ENCODE data around the gene IDI2. TPM values are rescaled to one million over a fixed set of nuclear protein-coding genes. Genes with fewer than 3 reads are reported as not detected.

The IDI2 gene
- polyA plus RNA-seq, 2 of the 4 experiments (the other 2 are of a cell fraction): not detected

DNA sequence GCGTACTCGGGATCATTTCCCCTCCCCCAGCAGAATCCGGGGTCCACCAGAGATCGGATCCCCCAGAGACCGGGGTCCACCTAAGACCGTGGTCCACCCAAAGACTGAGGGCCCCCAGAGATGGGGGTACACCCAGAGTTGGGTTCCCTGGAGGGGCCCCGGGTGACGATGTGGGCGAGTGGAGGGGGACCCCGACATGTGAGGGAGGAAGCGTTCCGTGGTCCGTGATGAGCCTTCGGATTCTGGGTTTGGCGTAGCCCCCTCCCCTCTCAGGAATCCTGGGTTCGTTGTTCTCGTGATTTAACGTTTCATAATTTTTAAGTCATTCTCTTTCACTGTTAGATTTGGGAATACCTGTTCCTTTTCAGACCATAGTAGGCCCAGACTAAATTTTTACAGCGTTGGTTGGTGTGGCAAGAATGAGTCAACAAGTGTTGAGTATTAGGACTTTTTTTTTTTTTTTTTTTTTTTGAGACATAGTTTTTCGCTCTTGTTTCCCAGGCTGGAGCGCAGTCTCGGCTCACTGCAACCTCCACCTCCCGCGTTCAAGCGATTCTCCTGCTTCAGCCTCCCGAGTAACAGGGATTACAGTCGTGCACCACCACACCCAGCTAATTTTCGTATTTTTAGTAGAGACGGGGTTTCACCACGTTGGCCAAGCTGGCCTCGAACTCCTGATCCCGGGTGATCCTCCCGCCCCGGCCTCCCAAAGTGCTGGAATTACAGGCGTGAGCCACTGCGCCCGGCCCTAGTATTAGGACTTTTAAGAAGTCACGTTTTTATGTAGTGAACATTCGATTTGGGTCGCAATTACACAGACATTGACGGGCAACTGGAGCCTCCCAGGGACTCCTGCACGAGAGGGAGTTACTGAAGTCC is 36.8 kb downstream of the IDI2 start:
- TF ChIP-seq, protein P1, sequence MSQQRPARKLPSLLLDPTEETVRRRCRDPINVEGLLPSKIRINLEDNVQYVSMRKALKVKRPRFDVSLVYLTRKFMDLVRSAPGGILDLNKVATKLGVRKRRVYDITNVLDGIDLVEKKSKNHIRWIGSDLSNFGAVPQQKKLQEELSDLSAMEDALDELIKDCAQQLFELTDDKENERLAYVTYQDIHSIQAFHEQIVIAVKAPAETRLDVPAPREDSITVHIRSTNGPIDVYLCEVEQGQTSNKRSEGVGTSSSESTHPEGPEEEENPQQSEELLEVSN (IDR thresholded peaks at IDR 0.05; ENCODE audit: borderline replicate concordance, low read depth): no peak
- TF ChIP-seq TFCP2L1 (CRISPR knock-in tag; IDR thresholded peaks at IDR 0.05): no peak
- TF ChIP-seq ESRRA (IDR thresholded peaks at IDR 0.05; ENCODE audit: borderline replicate concordance, low read length): no peak
- no peak for TF ChIP-seq MYC (IDR thresholded peaks at IDR 0.05; ENCODE audit: borderline replicate concordance, low read length)
- TF ChIP-seq, protein P2, sequence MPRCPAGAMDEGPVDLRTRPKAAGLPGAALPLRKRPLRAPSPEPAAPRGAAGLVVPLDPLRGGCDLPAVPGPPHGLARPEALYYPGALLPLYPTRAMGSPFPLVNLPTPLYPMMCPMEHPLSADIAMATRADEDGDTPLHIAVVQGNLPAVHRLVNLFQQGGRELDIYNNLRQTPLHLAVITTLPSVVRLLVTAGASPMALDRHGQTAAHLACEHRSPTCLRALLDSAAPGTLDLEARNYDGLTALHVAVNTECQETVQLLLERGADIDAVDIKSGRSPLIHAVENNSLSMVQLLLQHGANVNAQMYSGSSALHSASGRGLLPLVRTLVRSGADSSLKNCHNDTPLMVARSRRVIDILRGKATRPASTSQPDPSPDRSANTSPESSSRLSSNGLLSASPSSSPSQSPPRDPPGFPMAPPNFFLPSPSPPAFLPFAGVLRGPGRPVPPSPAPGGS (IDR thresholded peaks at IDR 0.05): 0 out of 3 replicates have a peak, but pooled peaks have one; percentile 1
- TF ChIP-seq GATA3 (IDR thresholded peaks at IDR 0.05; ENCODE audit: borderline replicate concordance): no peak
- TF ChIP-seq HDAC2 (IDR thresholded peaks at IDR 0.05): no peak
- TF ChIP-seq NFE2L2 (conservative IDR thresholded peaks at IDR 0.05; ENCODE audit: low read length): no peak
- TF ChIP-seq, protein P3, sequence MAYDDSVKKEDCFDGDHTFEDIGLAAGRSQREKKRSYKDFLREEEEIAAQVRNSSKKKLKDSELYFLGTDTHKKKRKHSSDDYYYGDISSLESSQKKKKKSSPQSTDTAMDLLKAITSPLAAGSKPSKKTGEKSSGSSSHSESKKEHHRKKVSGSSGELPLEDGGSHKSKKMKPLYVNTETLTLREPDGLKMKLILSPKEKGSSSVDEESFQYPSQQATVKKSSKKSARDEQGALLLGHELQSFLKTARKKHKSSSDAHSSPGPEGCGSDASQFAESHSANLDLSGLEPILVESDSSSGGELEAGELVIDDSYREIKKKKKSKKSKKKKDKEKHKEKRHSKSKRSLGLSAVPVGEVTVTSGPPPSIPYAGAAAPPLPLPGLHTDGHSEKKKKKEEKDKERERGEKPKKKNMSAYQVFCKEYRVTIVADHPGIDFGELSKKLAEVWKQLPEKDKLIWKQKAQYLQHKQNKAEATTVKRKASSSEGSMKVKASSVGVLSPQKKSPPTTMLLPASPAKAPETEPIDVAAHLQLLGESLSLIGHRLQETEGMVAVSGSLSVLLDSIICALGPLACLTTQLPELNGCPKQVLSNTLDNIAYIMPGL (CRISPR knock-in tag; IDR thresholded peaks at IDR 0.05; ENCODE audit: borderline replicate concordance): 0 out of 2 replicates have a peak, but pooled peaks have one; percentile 16
- TF ChIP-seq TP53 (CRISPR knock-in tag; IDR thresholded peaks at IDR 0.05): peak; percentile 73; the same call in 1 of the 2 replicates
- TF ChIP-seq POLR2A (IDR thresholded peaks at IDR 0.05; ENCODE audit: low read length): no peak
- TF ChIP-seq HOXB13 (CRISPR knock-in tag; IDR thresholded peaks at IDR 0.05; ENCODE audit: low read depth): no peak
- TF ChIP-seq NR3C1 (IDR thresholded peaks at IDR 0.05): no peak
- TF ChIP-seq SREBF2 (IDR thresholded peaks at IDR 0.05): no peak
- no peak for TF ChIP-seq EHF (CRISPR knock-in tag; IDR thresholded peaks at IDR 0.05)
- TF ChIP-seq CEBPB (IDR thresholded peaks at IDR 0.05): no peak
- TF ChIP-seq NPAS2 (CRISPR knock-in tag; IDR thresholded peaks at IDR 0.05; ENCODE audit: borderline replicate concordance): no peak
- 0 out of 5 replicates have a peak, but pooled peaks of 1 of the 2 experiments have one; percentile 6 for TF ChIP-seq JUN (IDR thresholded peaks at IDR 0.05)
- TF ChIP-seq MAFK (IDR thresholded peaks at IDR 0.05; ENCODE audit: partially characterized antibody): no peak
- TF ChIP-seq, protein P4, sequence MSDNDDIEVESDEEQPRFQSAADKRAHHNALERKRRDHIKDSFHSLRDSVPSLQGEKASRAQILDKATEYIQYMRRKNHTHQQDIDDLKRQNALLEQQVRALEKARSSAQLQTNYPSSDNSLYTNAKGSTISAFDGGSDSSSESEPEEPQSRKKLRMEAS (IDR thresholded peaks at IDR 0.05): 0 out of 2 replicates have a peak, but pooled peaks have one; percentile 6

DNA sequence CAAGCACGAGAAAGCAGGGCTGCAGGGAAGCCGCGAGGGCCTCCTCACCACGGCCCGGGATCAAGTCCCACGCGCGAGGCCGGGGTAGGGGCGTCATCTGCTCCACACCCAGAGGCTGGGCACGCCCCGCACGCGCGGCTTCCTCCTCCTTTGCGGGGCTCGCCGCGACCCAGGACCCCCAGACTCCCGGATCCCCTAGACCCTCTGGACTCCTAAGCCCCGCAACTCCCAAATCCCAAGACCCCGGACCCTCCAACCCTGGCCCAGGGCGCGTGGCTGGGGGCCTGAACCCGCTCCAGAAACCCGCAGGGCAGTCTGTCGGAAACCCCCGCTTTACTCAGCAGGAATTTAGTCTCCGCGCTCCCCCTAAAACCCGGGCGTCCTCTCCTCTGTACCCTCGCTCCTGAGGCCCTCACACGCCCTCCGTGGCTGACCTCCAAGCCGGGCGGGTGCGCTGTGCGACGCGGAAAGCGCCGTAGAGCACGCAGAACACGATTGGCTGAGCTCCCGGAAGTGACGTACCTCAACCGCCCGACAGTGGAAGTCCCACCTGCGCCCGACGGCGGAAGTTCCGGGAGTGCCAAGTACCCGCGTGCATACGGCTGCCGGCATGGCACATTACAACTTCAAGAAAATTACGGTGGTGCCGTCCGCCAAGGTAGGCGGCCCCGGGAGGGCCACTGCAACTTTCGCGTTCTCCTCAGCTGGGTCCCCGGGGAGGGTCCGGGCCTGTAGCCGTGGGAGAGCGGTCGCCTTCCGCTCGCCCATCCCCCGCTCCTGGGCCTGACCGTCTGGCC is 37.6 kb downstream of the IDI2 start, which contains the start of gene GTPBP4:
Gene GTPBP4 (plus strand): TSS at position 565 of the 797 bp plus-strand sequence. CDS start 46 bp downstream, at position 611.
- no peak for FAIRE-seq
- ATAC-seq: peak; percentile 97 to 98
- H3K27ac ChIP-seq: peak within 1 kb of the TSS; percentile 93 to 94
- TF ChIP-seq, protein P5, sequence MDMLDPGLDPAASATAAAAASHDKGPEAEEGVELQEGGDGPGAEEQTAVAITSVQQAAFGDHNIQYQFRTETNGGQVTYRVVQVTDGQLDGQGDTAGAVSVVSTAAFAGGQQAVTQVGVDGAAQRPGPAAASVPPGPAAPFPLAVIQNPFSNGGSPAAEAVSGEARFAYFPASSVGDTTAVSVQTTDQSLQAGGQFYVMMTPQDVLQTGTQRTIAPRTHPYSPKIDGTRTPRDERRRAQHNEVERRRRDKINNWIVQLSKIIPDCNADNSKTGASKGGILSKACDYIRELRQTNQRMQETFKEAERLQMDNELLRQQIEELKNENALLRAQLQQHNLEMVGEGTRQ (IDR thresholded peaks at IDR 0.05): no peak
- TF ChIP-seq, protein P6, sequence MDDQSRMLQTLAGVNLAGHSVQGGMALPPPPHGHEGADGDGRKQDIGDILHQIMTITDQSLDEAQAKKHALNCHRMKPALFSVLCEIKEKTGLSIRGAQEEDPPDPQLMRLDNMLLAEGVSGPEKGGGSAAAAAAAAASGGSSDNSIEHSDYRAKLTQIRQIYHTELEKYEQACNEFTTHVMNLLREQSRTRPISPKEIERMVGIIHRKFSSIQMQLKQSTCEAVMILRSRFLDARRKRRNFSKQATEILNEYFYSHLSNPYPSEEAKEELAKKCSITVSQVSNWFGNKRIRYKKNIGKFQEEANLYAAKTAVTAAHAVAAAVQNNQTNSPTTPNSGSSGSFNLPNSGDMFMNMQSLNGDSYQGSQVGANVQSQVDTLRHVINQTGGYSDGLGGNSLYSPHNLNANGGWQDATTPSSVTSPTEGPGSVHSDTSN (IDR thresholded peaks at IDR 0.05): no peak
- TF ChIP-seq, protein P3 (CRISPR knock-in tag; IDR thresholded peaks at IDR 0.05; ENCODE audit: borderline replicate concordance): no peak
- TF ChIP-seq HOXB5 (CRISPR knock-in tag; IDR thresholded peaks at IDR 0.05) (no peak), MAFK (IDR thresholded peaks at IDR 0.05; ENCODE audit: partially characterized antibody) (no peak)

More for the DNA sequence above, 36.8 kb downstream of the IDI2 start:
- WGBS (ENCODE audit: missing lambda C conversion rate): 8% methylated on average over 30 of the region's 42 CpGs
- no peaks in the 10 kb centered on the region for H3K9me3 ChIP-seq
- H3K4me1 ChIP-seq: peaks cover 29% of the 10 kb centered on the region
- H3K4me3 ChIP-seq: peak overlapping the region; percentile 89
- H3K27ac ChIP-seq: peak overlapping the region; percentile 93 to 94
- ChIA-PET CTCF (interaction anchor here (0.6 to 2.4 kb wide), 8 partner anchors 9 to 60 kb away, joined by 3 to 7 read pairs (median 4); no protein-coding TSS in a partner anchor), POLR2A (interaction anchor here (0.5 to 4.3 kb wide), 6 partner anchors 10 to 60 kb away, joined by 3 to 25 read pairs (median 4); partner anchors contain the start of genes IDI1 and LARP4B)
- ATAC-seq (peak; percentile 25 to 41; a peak in 5 of 6 replicates), DNase-seq (ENCODE audit: low read depth in 1 of 2, low spot score in 1 of 2) (peak in 1 of 2 experiments; percentile 47), FAIRE-seq (no peak)
- H3K4me2 ChIP-seq: peak overlapping the region; percentile 90

More for the DNA sequence above, 37.6 kb downstream of the IDI2 start, which contains the start of gene GTPBP4:
- ChIA-PET POLR2A (interaction anchor here (0.5 to 4.3 kb wide), 7 partner anchors 9 to 61 kb away, joined by 3 to 25 read pairs (median 3); partner anchors contain the start of genes IDI1 and LARP4B), CTCF (interaction anchor here (0.6 to 2.4 kb wide), 7 partner anchors 10 to 193 kb away, joined by 3 to 7 read pairs (median 4); no protein-coding TSS in a partner anchor)
- DNase-seq (ENCODE audit: low read depth in 1 of 2, low spot score in 1 of 2): peak; percentile 98
- peak within 1 kb of the TSS; percentile 98 for H3K4me2 ChIP-seq
- H3K4me3 ChIP-seq: peak within 1 kb of the TSS; percentile 89
- H3K9me3 ChIP-seq: no peaks in the 10 kb centered on the region
- peaks cover 29% of the 10 kb centered on the region for H3K4me1 ChIP-seq
- 2% methylated on average over 55 of the region's 74 CpGs for WGBS (ENCODE audit: missing lambda C conversion rate)

Data from A549 (cell line).